Activated CD8-positive, alpha-beta T cell treated with anti-CD3 and anti-CD28 coated beads for 36 hours (primary cell): ENCODE results near the gene ADD2. TPM values are rescaled to one million over a fixed set of nuclear protein-coding genes. Genes with fewer than 3 reads are reported as not detected.

ENCODE experiments used
- ATAC-seq: fragments of 200-7000 bp; cut with Tn5 transposase; one replicate; pipeline ENCODE4 v1.10.0; 2021; ENCODE audit warnings: mild to moderate bottlenecking, moderate library complexity
- CTCF ChIA-PET: fragments of 350-600 bp; sonication (Branson Sonifier 250); formaldehyde crosslinking; loops from one replicate; lab custom pipeline; 2021; ENCODE audit warnings: antibody characterized with exemption; lab: Charles Lee
- POLR2A ChIA-PET: fragments of 350-600 bp; sonication (Branson Sonifier 250); formaldehyde crosslinking; loops from one replicate; lab custom pipeline; 2021; ENCODE audit warnings: antibody characterized with exemption; lab: Charles Lee
- DNase-seq: peaks from one replicate; pipeline ENCODE4 v3.0.0-alpha.2; 2020
- H3K27ac Mint-ChIP-seq: one replicate; pipeline ENCODE4 v1.8.0; 2021; ENCODE audit warnings: mild to moderate bottlenecking, mixed read lengths
- H3K27me3 Mint-ChIP-seq: one replicate; pipeline ENCODE4 v1.8.0; 2021; ENCODE audit warnings: mixed read lengths
- H3K36me3 Mint-ChIP-seq: one replicate; pipeline ENCODE4 v1.8.0; 2021; ENCODE audit warnings: low read depth, mixed read lengths
- H3K4me1 Mint-ChIP-seq: one replicate; pipeline ENCODE4 v1.8.0; 2021; ENCODE audit warnings: low read depth, mixed read lengths
- H3K4me3 Mint-ChIP-seq: one replicate; pipeline ENCODE4 v1.8.0; 2021; ENCODE audit warnings: mild to moderate bottlenecking, moderate library complexity, mixed read lengths
- H3K9me3 Mint-ChIP-seq: one replicate; pipeline ENCODE4 v1.8.0; 2021; ENCODE audit warnings: mixed read lengths
- intact Hi-C: fragments of 100-400 bp; cut with micrococcal nuclease; formaldehyde crosslinking; loops from one replicate; pipeline ENCODE4 v1.10.0; 2022
- total RNA-seq, 2 experiments: library from RNA; stranded (reverse); gene quantifications; one replicate each; pipeline ENCODE4 v1.2.3, GENCODE V29; 2021
- TF ChIP-seq, protein P1 (sequence below): fragments of 200-600 bp; IDR thresholded peaks from one replicate; pipeline ENCODE4 v1.8.0; 2022; ENCODE audit warnings: antibody characterized with exemption, mild to moderate bottlenecking

The ADD2 gene
- total RNA-seq, 2 experiments from 2014 or later: 24.5 to 26.3 TPM

DNA sequence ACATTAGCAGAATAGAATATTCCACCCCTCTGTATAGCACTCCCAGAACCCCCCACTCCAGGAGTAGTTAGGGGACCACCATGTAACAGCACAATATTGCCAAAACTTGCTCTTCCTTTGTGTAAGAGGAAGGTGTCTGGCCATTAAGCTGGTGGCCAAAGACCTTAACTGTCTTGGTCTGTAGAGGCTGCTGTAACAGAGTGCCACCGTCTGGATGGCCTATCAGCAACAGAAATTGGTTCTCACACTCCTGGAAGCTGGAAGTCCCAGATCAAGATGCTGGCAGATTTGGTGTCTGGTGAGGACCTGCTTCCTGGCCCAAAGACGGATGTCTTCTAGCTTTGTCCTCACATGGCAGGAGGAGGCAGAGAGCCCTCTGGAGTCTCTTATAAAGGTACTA lies 152.8 kb downstream of the ADD2 start:
- H3K4me3 Mint-ChIP-seq: no peak overlapping the region
- DNase-seq: no peak
- H3K4me1 Mint-ChIP-seq: no peaks in the 10 kb centered on the region
- no peak for ATAC-seq
- no peaks in the 10 kb centered on the region for H3K9me3 Mint-ChIP-seq
- TF ChIP-seq, protein P1, sequence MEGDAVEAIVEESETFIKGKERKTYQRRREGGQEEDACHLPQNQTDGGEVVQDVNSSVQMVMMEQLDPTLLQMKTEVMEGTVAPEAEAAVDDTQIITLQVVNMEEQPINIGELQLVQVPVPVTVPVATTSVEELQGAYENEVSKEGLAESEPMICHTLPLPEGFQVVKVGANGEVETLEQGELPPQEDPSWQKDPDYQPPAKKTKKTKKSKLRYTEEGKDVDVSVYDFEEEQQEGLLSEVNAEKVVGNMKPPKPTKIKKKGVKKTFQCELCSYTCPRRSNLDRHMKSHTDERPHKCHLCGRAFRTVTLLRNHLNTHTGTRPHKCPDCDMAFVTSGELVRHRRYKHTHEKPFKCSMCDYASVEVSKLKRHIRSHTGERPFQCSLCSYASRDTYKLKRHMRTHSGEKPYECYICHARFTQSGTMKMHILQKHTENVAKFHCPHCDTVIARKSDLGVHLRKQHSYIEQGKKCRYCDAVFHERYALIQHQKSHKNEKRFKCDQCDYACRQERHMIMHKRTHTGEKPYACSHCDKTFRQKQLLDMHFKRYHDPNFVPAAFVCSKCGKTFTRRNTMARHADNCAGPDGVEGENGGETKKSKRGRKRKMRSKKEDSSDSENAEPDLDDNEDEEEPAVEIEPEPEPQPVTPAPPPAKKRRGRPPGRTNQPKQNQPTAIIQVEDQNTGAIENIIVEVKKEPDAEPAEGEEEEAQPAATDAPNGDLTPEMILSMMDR: no peak
- no peak overlapping the region for H3K27ac Mint-ChIP-seq
- CTCF ChIA-PET: interaction anchor here (5.7 to 6.4 kb wide), 2 partner anchors 274 to 310 kb away, joined by 86 to 96 read pairs; no protein-coding TSS in a partner anchor
- H3K36me3 Mint-ChIP-seq: no peaks in the 10 kb centered on the region
- peaks cover 6% of the 10 kb centered on the region for H3K27me3 Mint-ChIP-seq
- POLR2A ChIA-PET: no interaction called here
- intact Hi-C loops: loop anchor here (10.0 kb wide), 2 partner anchors 60 to 310 kb away; partner anchors contain the start of genes FAM136A and TGFA

DNA sequence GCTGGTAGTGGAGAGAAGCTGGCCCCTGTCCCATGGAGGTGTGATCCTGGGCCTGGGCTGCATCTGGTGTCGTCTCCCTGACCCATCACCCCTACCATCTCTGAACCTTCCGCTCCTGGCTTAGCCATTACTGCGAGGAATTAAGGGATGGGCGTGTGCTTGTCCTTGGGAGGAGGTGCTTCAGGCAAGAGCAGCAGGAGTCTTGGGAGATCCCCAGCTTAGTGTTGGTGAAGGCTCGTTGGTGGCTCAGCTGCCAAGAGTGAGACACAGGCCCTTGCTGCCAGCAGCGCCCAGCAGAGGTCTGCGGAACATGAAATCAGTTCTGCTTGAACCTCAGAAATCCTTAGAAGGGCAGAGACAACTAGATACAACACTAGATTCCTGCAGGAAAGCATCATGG lies 154.5 kb downstream of the ADD2 start:
- intact Hi-C loops: loop anchor here (10.0 kb wide), 2 partner anchors 59 to 309 kb away; partner anchors contain the start of genes FAM136A and TGFA
- Mint-ChIP-seq H3K9me3 (no peaks in the 10 kb centered on the region), H3K27me3 (peaks cover 3% of the 10 kb centered on the region), H3K36me3 (no peaks in the 10 kb centered on the region), H3K4me1 (no peaks in the 10 kb centered on the region), H3K27ac (no peak overlapping the region), H3K4me3 (no peak overlapping the region)
- no peak for DNase-seq
- TF ChIP-seq, protein P1: no peak
- ATAC-seq: no peak
- POLR2A ChIA-PET: no interaction called here
- CTCF ChIA-PET: no interaction called here

DNA sequence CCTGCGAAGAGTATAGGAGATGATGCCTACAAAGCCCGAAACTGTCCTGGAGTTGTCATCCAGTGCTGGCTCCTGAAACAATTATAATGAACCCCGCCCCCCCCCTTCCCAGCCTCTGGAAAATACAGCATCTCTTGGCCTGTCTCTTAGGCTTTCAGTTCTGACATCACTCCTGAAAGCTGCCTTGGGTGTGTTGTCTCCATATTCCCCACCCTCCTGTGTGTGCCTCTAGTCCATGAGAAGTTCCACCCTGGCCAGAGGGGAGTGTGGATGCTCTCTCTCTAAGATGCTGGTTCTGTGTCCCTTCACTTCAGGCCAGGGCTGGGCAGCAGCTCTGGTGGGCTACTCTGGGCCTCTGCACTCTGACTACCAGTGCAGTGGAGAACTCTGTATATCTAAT lies 155.4 kb downstream of the ADD2 start:
- CTCF ChIA-PET: interaction anchor here (1.2 to 2.5 kb wide), 3 partner anchors 57 to 308 kb away, joined by 3 to 9 read pairs (median 9); no protein-coding TSS in a partner anchor

DNA sequence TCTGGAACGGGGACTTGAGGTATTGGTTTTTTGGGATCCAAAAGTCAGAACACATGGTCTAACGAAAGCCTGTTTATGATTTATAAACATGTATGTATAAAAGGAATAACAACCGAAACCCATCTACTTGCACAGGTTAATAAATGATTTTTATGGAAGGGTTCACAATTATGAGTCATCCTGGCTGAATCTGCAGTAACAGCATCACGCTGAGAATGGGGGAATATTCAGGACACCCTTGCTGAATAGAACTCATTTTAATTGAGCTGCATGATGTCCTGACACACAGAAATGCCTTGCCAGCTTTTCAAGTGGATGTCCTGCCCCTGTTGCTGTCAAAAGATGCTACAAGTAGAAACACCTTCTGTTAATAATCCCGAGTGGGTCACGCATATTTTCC lies 159.6 kb downstream of the ADD2 start:
- POLR2A ChIA-PET: no interaction called here
- no peak overlapping the region for H3K27ac Mint-ChIP-seq
- TF ChIP-seq, protein P1: no peak
- no peak overlapping the region for H3K4me3 Mint-ChIP-seq
- peaks cover 2% of the 10 kb centered on the region for H3K4me1 Mint-ChIP-seq
- H3K9me3 Mint-ChIP-seq: no peaks in the 10 kb centered on the region
- intact Hi-C loops: no loop called here
- ATAC-seq (no peak), DNase-seq (no peak)
- no peaks in the 10 kb centered on the region for H3K36me3 Mint-ChIP-seq
- peaks cover 3% of the 10 kb centered on the region for H3K27me3 Mint-ChIP-seq
- CTCF ChIA-PET: interaction anchor here (1.8 kb wide), 1 partner anchor 9 kb away, joined by 8 read pairs; no protein-coding TSS in a partner anchor

More for the DNA sequence above, 155.4 kb downstream of the ADD2 start:
- no peaks in the 10 kb centered on the region for H3K36me3 Mint-ChIP-seq
- POLR2A ChIA-PET: interaction anchor here (0.7 kb wide), 1 partner anchor 172 kb away, joined by 3 read pairs; no protein-coding TSS in a partner anchor
- H3K27ac Mint-ChIP-seq: no peak overlapping the region
- DNase-seq (no peak), ATAC-seq (no peak)
- H3K4me1 Mint-ChIP-seq: no peaks in the 10 kb centered on the region
- intact Hi-C loops: loop anchor here (10.0 kb wide), 2 partner anchors 58 to 308 kb away; partner anchors contain the start of genes FAM136A and TGFA
- H3K4me3 Mint-ChIP-seq: no peak overlapping the region
- no peaks in the 10 kb centered on the region for H3K9me3 Mint-ChIP-seq
- peaks cover 3% of the 10 kb centered on the region for H3K27me3 Mint-ChIP-seq
- TF ChIP-seq, protein P1: no peak

DNA sequence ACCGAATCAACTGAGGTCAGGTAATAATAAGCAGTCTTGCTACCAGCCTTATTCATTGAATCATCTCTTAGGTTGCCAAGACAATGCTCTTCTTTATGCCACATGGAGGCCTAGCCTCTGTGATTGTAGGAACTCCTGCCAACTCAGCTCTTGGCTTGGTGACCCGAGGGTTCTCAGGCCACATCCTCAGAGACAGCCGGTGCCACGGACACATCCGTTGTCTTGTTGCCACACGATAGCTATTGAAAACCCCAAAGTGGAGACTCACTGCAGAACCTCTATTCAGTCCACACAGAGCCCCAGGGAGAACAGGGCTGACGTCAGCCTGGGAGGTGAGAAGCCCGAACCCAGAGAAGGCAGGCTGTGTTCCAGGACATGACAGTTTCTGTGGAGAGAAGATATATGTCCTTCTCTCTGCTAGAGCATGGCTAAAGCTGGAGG lies 160.9 kb downstream of the ADD2 start:
- intact Hi-C loops: no loop called here
- Mint-ChIP-seq H3K4me3 (no peak overlapping the region), H3K4me1 (peaks cover 5% of the 10 kb centered on the region), H3K27me3 (peaks cover 6% of the 10 kb centered on the region), H3K27ac (no peak overlapping the region), H3K36me3 (no peaks in the 10 kb centered on the region), H3K9me3 (no peaks in the 10 kb centered on the region)
- DNase-seq (no peak), ATAC-seq (no peak)
- TF ChIP-seq, protein P1: no peak
- ChIA-PET CTCF (interaction anchor here (1.0 to 2.2 kb wide), 4 partner anchors 11 to 306 kb away, joined by 3 to 13 read pairs (median 4); no protein-coding TSS in a partner anchor), POLR2A (no interaction called here)
